Thyroid gland (tissue), 4 donors: ENCODE results near the gene SNW1. TPM values are rescaled to one million over a fixed set of nuclear protein-coding genes. Genes with fewer than 3 reads are reported as not detected.

ENCODE experiments used
- DNase-seq, 2 donors: peaks; one replicate each; pipeline ENCODE4 v3.0.0-alpha.2; 2019
- H3K27ac ChIP-seq, 3 donors: fragments of 200-600 bp; sonication (generic); 1 replicate in 2 of 3; 2 replicates in 1 of 3; pipeline ENCODE4 v1.5.1; 2016 to 2019; ENCODE audit warnings: mild to moderate bottlenecking in 1 of 3, moderate library complexity in 1 of 3
- H3K27me3 ChIP-seq: fragments of 200-600 bp; sonication (generic); one replicate; pipeline ENCODE4 v1.5.1; 2019
- H3K36me3 ChIP-seq, 2 donors: fragments of 200-600 bp; sonication (generic); one replicate each; pipeline ENCODE4 v1.5.1; 2016 to 2019
- H3K4me1 ChIP-seq, 2 donors: fragments of 200-600 bp; sonication (generic); one replicate each; pipeline ENCODE4 v1.5.1; 2017 to 2019
- H3K4me3 ChIP-seq, 3 donors: fragments of 200-600 bp; sonication (generic); replicated peaks in 1 of 3; 1 replicate in 2 of 3; 2 replicates in 1 of 3; pipeline ENCODE4 v1.5.1; 2016; ENCODE audit warnings: mild to moderate bottlenecking in 1 of 3
- H3K9me3 ChIP-seq: fragments of 200-600 bp; sonication (generic); one replicate; pipeline ENCODE4 v1.5.1; 2017
- POLR2A ChIP-seq, 2 donors: fragments of 450-650 bp; IDR thresholded peaks; one replicate each; pipeline ENCODE4 v1.6.1; 2017; ENCODE audit warnings: antibody characterized with exemption in 2 of 2, mild to moderate bottlenecking in 2 of 2, moderate library complexity in 1 of 2
- WGBS, 2 donors: methylation state at CpG; one replicate each; pipeline ENCODE4 v1.1.5; 2017; 5-methylcytosine and 5-hydroxymethylcytosine counted together
- intact Hi-C: fragments of 100-400 bp; cut with DNase I; formaldehyde crosslinking; loops from one replicate; pipeline ENCODE4 v1.15.1; 2023
- total RNA-seq, 4 donors: library from RNA; depleted of rRNA; stranded (reverse); fragments of >200 nt; gene quantifications; one replicate each; pipeline ENCODE4 v1.2.3, GENCODE V29; 2016
- TF ChIP-seq, protein P1 (sequence below), 6 experiments: fragments of 200-600 bp in 3 of 6; fragments of 450-650 bp in 3 of 6; sonication (generic) in 3 of 6; IDR thresholded peaks; one replicate each; pipeline ENCODE4 v1.5.1; 2016 to 2019; ENCODE audit warnings: antibody characterized with exemption in 6 of 6, mild to moderate bottlenecking in 2 of 6, inconsistent platforms in 1 of 6, moderate library complexity in 1 of 6

The SNW1 gene
- total RNA-seq, 4 donors from 2014 or later: 53.9 to 85.5 (median 67.8) TPM

DNA sequence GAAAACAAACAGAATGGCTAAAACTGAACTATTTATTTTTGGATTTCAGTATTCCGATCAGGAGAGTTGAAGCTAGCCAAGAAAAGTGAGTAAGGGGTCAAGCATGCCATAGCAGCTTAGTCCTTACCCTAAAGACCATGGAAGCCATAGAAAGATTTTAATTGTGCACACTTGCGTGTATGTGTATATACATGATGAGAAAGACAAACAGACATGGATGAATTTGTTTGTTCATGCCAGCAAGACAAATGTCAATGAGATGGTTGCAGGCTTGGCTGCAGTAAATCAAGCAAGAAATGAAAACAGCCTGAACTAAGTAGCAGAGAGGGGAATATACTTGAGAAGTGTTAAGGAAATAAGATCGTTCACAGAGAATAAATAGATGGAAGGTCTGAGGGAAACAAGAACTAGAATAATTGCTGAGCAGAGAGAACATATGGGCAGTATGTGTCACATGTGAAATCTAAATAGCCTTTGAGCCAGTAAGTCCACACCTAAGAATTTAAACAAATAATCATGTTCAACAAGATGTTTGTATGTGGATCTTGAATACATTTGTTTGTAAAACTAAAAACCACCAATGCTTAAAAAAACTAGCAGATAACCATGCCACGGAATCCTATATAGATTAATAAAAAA lies 14.8 kb downstream of the SNW1 start:
- peaks cover 22 to 31% of the 10 kb centered on the region in 2 donors for H3K36me3 ChIP-seq
- intact Hi-C loops: no loop called here
- H3K27me3 ChIP-seq: no peaks in the 10 kb centered on the region
- H3K27ac ChIP-seq: no peak overlapping the region
- DNase-seq: no peak
- no peaks in the 10 kb centered on the region for H3K9me3 ChIP-seq
- no peak overlapping the region for H3K4me3 ChIP-seq
- 63 to 67% methylated on average over 4 of the region's 4 CpGs for WGBS, 2 donors
- peaks cover 0 to 16% of the 10 kb centered on the region in 2 donors for H3K4me1 ChIP-seq
- no peak for TF ChIP-seq POLR2A (IDR thresholded peaks at IDR 0.05)
- TF ChIP-seq, protein P1, sequence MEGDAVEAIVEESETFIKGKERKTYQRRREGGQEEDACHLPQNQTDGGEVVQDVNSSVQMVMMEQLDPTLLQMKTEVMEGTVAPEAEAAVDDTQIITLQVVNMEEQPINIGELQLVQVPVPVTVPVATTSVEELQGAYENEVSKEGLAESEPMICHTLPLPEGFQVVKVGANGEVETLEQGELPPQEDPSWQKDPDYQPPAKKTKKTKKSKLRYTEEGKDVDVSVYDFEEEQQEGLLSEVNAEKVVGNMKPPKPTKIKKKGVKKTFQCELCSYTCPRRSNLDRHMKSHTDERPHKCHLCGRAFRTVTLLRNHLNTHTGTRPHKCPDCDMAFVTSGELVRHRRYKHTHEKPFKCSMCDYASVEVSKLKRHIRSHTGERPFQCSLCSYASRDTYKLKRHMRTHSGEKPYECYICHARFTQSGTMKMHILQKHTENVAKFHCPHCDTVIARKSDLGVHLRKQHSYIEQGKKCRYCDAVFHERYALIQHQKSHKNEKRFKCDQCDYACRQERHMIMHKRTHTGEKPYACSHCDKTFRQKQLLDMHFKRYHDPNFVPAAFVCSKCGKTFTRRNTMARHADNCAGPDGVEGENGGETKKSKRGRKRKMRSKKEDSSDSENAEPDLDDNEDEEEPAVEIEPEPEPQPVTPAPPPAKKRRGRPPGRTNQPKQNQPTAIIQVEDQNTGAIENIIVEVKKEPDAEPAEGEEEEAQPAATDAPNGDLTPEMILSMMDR (IDR thresholded peaks at IDR 0.05): no peak

DNA sequence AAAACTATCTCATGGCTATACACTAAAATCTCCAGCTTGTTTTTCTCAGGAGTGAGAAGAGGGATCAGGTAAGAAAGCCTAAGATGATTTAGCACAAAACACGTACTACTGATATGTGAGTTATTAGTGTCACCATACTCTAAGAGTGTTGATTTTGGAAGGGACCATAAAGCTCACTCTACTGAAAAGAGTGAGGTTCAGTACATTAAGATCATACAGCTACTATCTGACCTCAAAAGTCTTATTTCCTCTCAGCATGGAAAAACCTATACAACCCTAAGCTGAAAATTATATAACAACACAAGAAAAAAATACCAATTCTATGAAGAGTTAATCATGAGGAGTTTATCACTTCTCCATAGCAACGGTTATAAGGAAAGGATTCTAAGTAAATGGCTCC lies 19.5 kb downstream of the SNW1 start:
- 82 to 92% methylated on average over 2 of the region's 2 CpGs for WGBS, 2 donors
- peaks cover 0 to 10% of the 10 kb centered on the region in 2 donors for H3K4me1 ChIP-seq
- TF ChIP-seq POLR2A (IDR thresholded peaks at IDR 0.05): no peak
- TF ChIP-seq, protein P1 (IDR thresholded peaks at IDR 0.05): no peak
- H3K9me3 ChIP-seq: no peaks in the 10 kb centered on the region
- intact Hi-C loops: no loop called here
- no peak for DNase-seq
- no peaks in the 10 kb centered on the region for H3K27me3 ChIP-seq
- H3K27ac ChIP-seq: no peak overlapping the region
- H3K4me3 ChIP-seq: no peak overlapping the region
- peaks cover 24 to 26% of the 10 kb centered on the region in 2 donors for H3K36me3 ChIP-seq

DNA sequence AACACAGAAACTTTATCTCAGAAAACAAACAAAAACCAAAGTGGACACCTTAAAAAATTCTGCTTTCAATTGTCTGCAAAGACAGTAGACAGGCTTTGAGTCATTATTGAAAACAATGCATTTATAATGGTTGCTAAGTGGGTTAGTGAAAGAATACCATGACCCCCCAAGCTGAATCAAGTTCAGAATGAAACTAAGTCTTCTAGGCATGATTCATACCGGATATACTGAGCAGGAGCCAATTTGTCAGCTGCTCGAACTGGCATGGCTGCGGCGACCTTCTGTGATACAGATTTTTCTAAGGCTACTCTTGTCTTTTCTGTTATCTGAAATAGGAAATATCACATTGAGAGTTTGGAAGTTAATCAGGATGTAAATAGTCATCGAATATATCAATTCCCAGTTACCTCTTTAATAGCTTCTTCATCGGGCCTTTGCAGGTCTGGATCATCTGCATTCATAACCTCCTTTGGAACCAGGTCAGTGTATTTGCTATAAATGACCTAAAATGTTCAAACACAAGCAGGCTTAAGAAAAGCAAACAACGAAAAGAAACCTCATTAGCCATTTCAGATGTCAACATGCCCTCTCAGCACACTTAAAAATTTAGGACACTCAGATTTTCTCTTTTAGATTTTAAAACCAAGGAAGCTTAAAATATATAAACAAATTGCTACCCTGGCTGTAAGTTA lies 22.3 kb downstream of the SNW1 start:
- no peak overlapping the region for H3K4me3 ChIP-seq
- intact Hi-C loops: no loop called here
- DNase-seq: no peak
- no peak overlapping the region for H3K27ac ChIP-seq
- TF ChIP-seq POLR2A (IDR thresholded peaks at IDR 0.05): no peak
- TF ChIP-seq, protein P1 (IDR thresholded peaks at IDR 0.05): no peak
- H3K4me1 ChIP-seq: no peaks in the 10 kb centered on the region
- WGBS, 2 donors: 85 to 87% methylated on average over 7 of the region's 7 CpGs
- peaks cover 49 to 52% of the 10 kb centered on the region in 2 donors for H3K36me3 ChIP-seq
- H3K9me3 ChIP-seq: no peaks in the 10 kb centered on the region
- H3K27me3 ChIP-seq: no peaks in the 10 kb centered on the region

GRCh38 chr14:77730976-77731497 lies 29.9 kb downstream of the SNW1 start:
- WGBS, 2 donors: 91 to 93% methylated on average over 3 of the region's 3 CpGs
- H3K4me3 ChIP-seq: no peak overlapping the region
- peaks cover 92 to 97% of the 10 kb centered on the region in 2 donors for H3K36me3 ChIP-seq
- H3K27ac ChIP-seq: no peak overlapping the region
- intact Hi-C loops: no loop called here
- no peak for DNase-seq
- no peaks in the 10 kb centered on the region for H3K9me3 ChIP-seq
- no peak for TF ChIP-seq POLR2A (IDR thresholded peaks at IDR 0.05)
- TF ChIP-seq, protein P1 (IDR thresholded peaks at IDR 0.05): no peak
- H3K4me1 ChIP-seq: no peaks in the 10 kb centered on the region
- H3K27me3 ChIP-seq: no peaks in the 10 kb centered on the region

- TF ChIP-seq, protein P1 (IDR thresholded peaks at IDR 0.05): no peak
- no peak for TF ChIP-seq POLR2A (IDR thresholded peaks at IDR 0.05)
- Histone ChIP-seq H3K4me1 (no peaks in the 10 kb centered on the region), H3K9me3 (no peaks in the 10 kb centered on the region), H3K36me3 (peaks cover 77 to 88% of the 10 kb centered on the region in 2 donors), H3K27ac (no peak overlapping the region), H3K27me3 (no peaks in the 10 kb centered on the region), H3K4me3 (no peak overlapping the region)
- intact Hi-C loops: no loop called here
- WGBS, 2 donors: 97% methylated on average over 3 of the region's 3 CpGs
- no peak for DNase-seq
Measured at GRCh38 chr14:77722301-77722700, 38.7 kb downstream of the SNW1 start.
